Measurements from ENCODE around the gene CD2BP2. TPM values are rescaled to one million over a fixed set of nuclear protein-coding genes. Genes with fewer than 3 reads are reported as not detected.

CD2BP2 gene
- 55.3 and 55.4 TPM in 2 replicates for total RNA-seq (2021; fragmentation: NEBNext Ultra II Directional; extraction: Animal tissue kit (Norgen Biotek cat#: 25700))
- polyA plus RNA-seq (2011; rRNA removed), result 22.4 and 30.4 TPM in 2 replicates
- 41.3 TPM for polyA plus RNA-seq (2011; cell fraction: cytosol; rRNA removed)
- 88.6 TPM for polyA plus RNA-seq (2011; cell fraction: nucleus; rRNA removed)
- 44.2 to 48.1 TPM (median 46.0 TPM) in 4 replicates for polyA plus RNA-seq (2012, experiment 1 of 2)
- polyA plus RNA-seq (2012, experiment 2 of 2), result 36.3 TPM
- 22.9 TPM for polyA plus RNA-seq (2013, experiment 1 of 2)
- 22.8 TPM for polyA plus RNA-seq (2013, experiment 2 of 2)
- 31.4 and 35.3 TPM in 2 replicates for polyA minus RNA-seq (2011; rRNA and poly(A)+ RNA removed)
- polyA minus RNA-seq (2011; cell fraction: cytosol; rRNA and poly(A)+ RNA removed), result 19.1 TPM
- polyA minus RNA-seq (2011; cell fraction: nucleus; rRNA and poly(A)+ RNA removed), result 24.0 TPM
- long read RNA-seq, experiment 1, transcript CD2BP2-203 (6 exons, 1,417 nt), result major isoform, 6 of 24 reads
- long read RNA-seq, experiment 1, partial matches to known transcripts, result 8 of 24 reads
- long read RNA-seq, experiment 1, other reads (novel, unspliced or antisense), result 7 of 24 reads
- long read RNA-seq, experiment 2, transcript CD2BP2-201 (7 exons, 3,421 nt), result major isoform, 27 of 38 reads
- long read RNA-seq, experiment 2, partial matches to known transcripts, result 6 of 38 reads
- long read RNA-seq, experiment 2, other reads (novel, unspliced or antisense), result 3 of 38 reads

GRCh38 chr16:30355144-30355953 lies at the start of gene CD2BP2:
TSS of gene CD2BP2 (minus strand) at chr16:30355308. CDS start at chr16:30354681, 627 bp downstream.
- Histone ChIP-seq H3K27me3 (replicated peaks in 1 of 4; ENCODE audit: control insufficient read depth in 3 of 4, extremely low read depth in 1 of 4, insufficient read depth in 3 of 4, low read length in 3 of 4) (no peaks in the 10 kb centered on the region), H3K18ac (ENCODE audit: extremely low read depth, low read length) (peak within 1 kb of the TSS; percentile 93), H4K91ac (replicated peaks; ENCODE audit: insufficient read length, low read length) (peak within 1 kb of the TSS; percentile 92), H3K27ac (ENCODE audit: low read depth, low read length) (peak within 1 kb of the TSS; percentile 97), H2AFZ (ENCODE audit: low read length) (peak within 1 kb of the TSS; percentile 65), H2BK5ac (ENCODE audit: low read depth, low read length) (peak within 1 kb of the TSS; percentile 96), H3K4me1 (replicated peaks in 1 of 4; ENCODE audit: control insufficient read depth in 3 of 4, insufficient read depth in 4 of 4, low read length in 3 of 4) (peaks cover 0 to 12% (median 6%) of the 10 kb centered on the region in 4 experiments; a peak in 5 of 7 replicates), H2BK15ac (ENCODE audit: low read length) (peak within 1 kb of the TSS; percentile 95), H3K79me2 (ENCODE audit: control insufficient read depth in 1 of 2, insufficient read depth in 2 of 2, low read length in 2 of 2) (peaks cover 0 to 14% of the 10 kb centered on the region in 2 experiments; a peak in 2 of 4 replicates), H3K36me3 (ENCODE audit: control insufficient read depth in 2 of 4, insufficient read depth in 4 of 4, low read length in 3 of 4) (peaks cover 12 to 34% (median 28%) of the 10 kb centered on the region in 4 experiments), H4K8ac (ENCODE audit: extremely low read depth, insufficient read depth, low read length) (peak within 1 kb of the TSS; percentile 93), H3K9me3 (ENCODE audit: insufficient read depth in 2 of 2, low read depth in 1 of 2, low read length in 1 of 2) (no peaks in the 10 kb centered on the region), H4K5ac (ENCODE audit: insufficient read length, low read depth, low read length) (peak within 1 kb of the TSS; percentile 88), H2BK120ac (replicated peaks; ENCODE audit: low read depth, low read length) (peak within 1 kb of the TSS; percentile 44), H3K4ac (replicated peaks; ENCODE audit: insufficient read length, low read depth, low read length) (peak within 1 kb of the TSS; percentile 69), H4K20me1 (replicated peaks in 1 of 2; ENCODE audit: control insufficient read depth in 1 of 2, insufficient read depth in 2 of 2, low read length in 2 of 2) (peaks cover 1 to 9% of the 10 kb centered on the region in 2 experiments), H3K23ac (ENCODE audit: insufficient read length) (no peak within 1 kb of the TSS), H3K9ac (replicated peaks in 1 of 4; ENCODE audit: extremely low read depth in 1 of 4, low read depth in 3 of 4, low read length in 3 of 4) (peak within 1 kb of the TSS; percentile 88 to 96 (median 90)), H3K4me3 (ENCODE audit: extremely low read depth in 1 of 4, insufficient read depth in 2 of 4, low read depth in 3 of 4, low read length in 4 of 4) (peak within 1 kb of the TSS; percentile 51 to 93 (median 81)), H3K56ac (replicated peaks; ENCODE audit: insufficient read length, low read depth, low read length) (peak within 1 kb of the TSS; percentile 79), H2BK12ac (ENCODE audit: low read depth, low read length) (peak within 1 kb of the TSS; percentile 85), H3K14ac (ENCODE audit: insufficient read length) (no peak within 1 kb of the TSS), H3K23me2 (ENCODE audit: low read depth, low read length) (peaks cover 11% of the 10 kb centered on the region), H3K79me1 (ENCODE audit: low read depth, low read length) (no peaks in the 10 kb centered on the region; the same call in 1 of the 2 replicates), H2BK20ac (ENCODE audit: low read length) (0 out of 2 replicates have a peak within 1 kb of the TSS, but pooled peaks have one; percentile 64), H3K4me2 (ENCODE audit: insufficient read depth in 1 of 2, low read depth in 2 of 2, low read length in 2 of 2) (peak within 1 kb of the TSS; percentile 61 to 88), H2AK5ac (ENCODE audit: low read depth, low read length) (peak within 1 kb of the TSS; percentile 17; the same call in 1 of the 2 replicates)
- FAIRE-seq (peak; percentile 94), DNase-seq (ENCODE audit: low read depth in 1 of 2, low spot score in 2 of 2) (peak; percentile 92 to 96)
- CTCF ChIA-PET (ENCODE audit: partially characterized antibody), result interaction anchor here (0.5 to 3.5 kb wide), 9 partner anchors 10 to 160 kb away, joined by 3 to 20 read pairs (median 4); partner anchors contain the start of gene TBC1D10B
- POLR2A ChIA-PET (ENCODE audit: partially characterized antibody), result interaction anchor here (0.6 to 7.9 kb wide), 27 partner anchors 7 to 578 kb away, joined by 3 to 79 read pairs (median 5); partner anchors contain the start of genes ALDOA, SRCAP, TBC1D10B and ZNF48
- 2% methylated on average over 40 of the region's 45 CpGs; no CpG with 5 or more reads in 1 of the 2 experiments for WGBS, 2 experiments (ENCODE audit: extremely low coverage in 1 of 2, insufficient coverage in 1 of 2, insufficient read length in 1 of 2, insufficient replicate concordance in 2 of 2, low coverage in 1 of 2, low lambda C conversion rate in 2 of 2, missing lambda C conversion rate in 1 of 2)
- TF ChIP-seq BRCA1 (IDR thresholded peaks at IDR 0.05; ENCODE audit: low read depth, low read length), result no peak
- peak; percentile 65 for TF ChIP-seq KDM4A (IDR thresholded peaks at IDR 0.05; ENCODE audit: low read depth, low read length, severe bottlenecking)
- TF ChIP-seq ATF2 (IDR thresholded peaks at IDR 0.05; ENCODE audit: low read length), result peak; percentile 91
- peak; percentile 96 for TF ChIP-seq E2F6 (IDR thresholded peaks at IDR 0.05)
- TF ChIP-seq SP4 (IDR thresholded peaks at IDR 0.05; ENCODE audit: low read length), result no peak

Data from H1 (cell line).